ENCODE measurements around the gene FAM120B.
"Not testable (repeated sequence)": the region's sequence is repeated elsewhere in the genome, so short reads cannot be mapped to it uniquely, and the experiment has no call there.

FAM120B gene

DNA sequence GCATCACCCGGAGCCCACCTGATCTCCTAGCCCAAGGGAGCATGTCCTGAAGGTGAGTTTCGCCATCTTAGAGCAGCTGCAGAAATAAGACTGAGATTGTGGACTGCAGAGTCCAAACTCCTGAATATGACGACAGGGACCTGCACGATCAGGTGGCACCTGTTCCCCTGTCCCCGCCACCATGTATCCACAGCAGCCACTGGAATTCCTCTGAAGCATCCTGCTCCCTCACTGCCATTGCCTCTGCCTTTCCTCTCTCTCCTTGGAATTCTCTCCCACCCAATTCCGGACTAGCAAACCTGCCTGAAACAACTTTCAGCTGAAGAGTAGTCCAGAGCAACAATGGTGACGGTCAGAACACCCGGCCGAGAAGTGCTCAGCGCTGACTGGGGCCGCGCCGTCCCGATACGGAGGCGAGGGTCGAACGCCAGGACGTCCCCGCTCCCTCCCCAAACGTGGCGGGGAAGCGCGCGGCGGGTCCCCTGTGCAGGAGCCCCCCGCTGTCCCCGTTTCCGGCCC, 694 bp upstream of the FAM120B start:
- DNase-seq: no peak

- no peak for DNase-seq
Measured at GRCh38 chr6:170307080-170307545, 555 bp downstream of the FAM120B start.

GRCh38 chr6:170308761-170309160, 2.2 kb downstream of the FAM120B start:
- no peak for DNase-seq

- no peak for DNase-seq
Measured at GRCh38 chr6:170311696-170312095, 5.1 kb downstream of the FAM120B start.

- no peak for DNase-seq
Measured at GRCh38 chr6:170312876-170313275, 6.3 kb downstream of the FAM120B start.

- no peak for DNase-seq
Measured at GRCh38 chr6:170313716-170314295, 7.2 kb downstream of the FAM120B start.

DNA sequence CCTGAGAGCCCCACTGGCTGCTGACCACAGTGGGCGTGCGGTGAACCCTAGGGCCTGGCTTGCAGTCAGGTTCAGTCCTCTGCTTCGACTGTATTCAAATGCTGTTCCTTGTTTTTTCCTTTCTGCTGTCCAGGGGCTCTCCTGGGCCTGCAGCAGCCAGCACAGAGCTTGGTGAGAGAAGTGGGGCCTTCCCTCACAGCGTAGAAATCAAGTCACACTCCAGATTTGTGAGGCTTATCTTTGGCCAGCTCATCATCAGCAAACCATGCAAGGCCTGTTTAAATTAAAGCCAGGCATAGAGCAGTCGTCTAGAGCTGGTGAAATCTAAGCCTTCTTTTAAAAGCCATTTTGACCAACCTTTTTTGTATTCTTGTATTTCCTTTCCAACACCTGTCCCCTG, 8.4 kb downstream of the FAM120B start:
- no peak for DNase-seq

GRCh38 chr6:170316071-170316470, 9.5 kb downstream of the FAM120B start:
- no peak for DNase-seq

DNA sequence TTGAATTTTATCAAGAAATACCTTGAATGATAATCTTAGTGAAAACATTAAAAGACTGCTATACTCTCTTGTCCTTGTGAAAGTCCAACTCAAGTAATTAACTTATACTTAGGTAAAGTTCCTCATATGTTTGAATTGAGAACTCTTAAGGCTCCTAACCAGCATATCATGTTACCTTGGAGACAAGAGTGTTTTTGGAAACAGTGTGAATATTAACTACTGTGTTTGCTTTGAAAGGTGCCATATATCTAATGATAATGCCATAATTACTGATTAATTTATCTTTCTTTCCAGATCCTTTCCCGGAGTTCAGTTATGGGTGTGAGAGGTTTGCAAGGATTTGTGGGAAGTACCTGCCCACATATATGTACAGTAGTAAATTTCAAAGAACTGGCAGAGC, 10.5 kb downstream of the FAM120B start:
- no peak for DNase-seq

GRCh38 chr6:170317718-170318117, 11.2 kb downstream of the FAM120B start:
- no peak for DNase-seq

- no peak for DNase-seq
Measured at GRCh38 chr6:170329321-170329720, 22.8 kb downstream of the FAM120B start.

DNA sequence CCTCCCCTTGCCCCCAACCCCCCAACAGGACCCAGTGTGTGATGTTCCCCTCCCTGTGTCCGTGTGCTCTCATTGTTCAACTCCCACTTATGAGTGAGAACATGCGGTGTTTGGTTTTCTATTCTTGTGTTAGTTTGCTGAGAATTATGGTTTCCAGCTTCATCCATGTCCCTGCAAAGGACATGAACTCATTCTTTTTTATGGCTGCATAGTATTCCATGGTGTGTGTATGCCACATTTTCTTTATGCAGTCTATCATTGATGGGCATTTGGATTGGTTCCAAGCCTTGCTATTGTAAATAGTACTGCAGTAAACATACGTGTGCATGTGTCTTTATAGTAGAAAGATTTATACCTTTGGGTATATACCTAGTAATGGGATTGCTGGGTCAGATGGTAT, 28.6 kb downstream of the FAM120B start:
- not testable (repeated sequence) for DNase-seq

DNA sequence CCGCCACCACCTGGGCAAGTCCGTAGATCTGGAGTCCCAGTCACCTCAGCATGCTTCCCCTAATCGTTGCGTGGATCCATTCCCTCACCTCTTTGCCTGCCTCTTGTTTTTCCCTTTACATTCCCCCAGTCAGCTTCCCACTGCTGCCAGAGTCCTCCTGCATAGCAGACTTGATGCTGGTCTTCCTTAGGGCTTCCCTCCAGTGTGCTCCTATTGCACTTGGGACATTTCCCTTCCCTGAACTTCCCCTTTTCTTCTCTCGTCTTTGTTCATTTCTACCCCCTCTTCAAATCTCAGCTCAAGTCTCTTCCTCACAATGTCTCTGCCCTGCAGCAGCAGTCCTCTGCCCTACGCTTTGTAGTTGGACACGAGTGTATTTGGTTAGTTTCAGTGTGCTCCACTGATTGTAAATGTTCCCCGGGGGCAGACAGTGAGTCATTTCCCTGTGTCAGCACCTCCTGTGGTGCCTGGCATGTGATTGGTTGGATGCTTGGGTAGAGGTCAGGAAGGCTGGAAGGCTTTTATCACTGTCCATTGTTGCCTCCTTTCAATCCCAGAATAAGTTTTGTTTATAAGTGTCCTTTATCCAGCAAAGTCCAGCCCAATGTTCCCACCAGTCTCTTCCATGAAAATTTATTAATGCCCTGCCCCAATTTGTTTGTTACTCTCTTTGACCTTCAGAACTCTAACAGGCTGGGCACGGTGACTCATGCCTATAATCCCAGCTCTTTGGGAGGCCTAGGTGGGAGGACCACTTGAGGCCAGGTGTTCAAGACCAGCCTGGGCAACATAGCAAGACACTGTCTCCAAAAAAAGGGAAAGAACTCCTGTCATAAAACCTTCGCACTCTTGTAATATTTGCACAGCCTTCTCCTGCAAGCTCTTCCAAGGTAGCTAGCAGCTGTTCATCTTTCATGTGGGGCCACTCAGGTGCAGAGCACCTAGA, 38.3 kb downstream of the FAM120B start:
- no peak for DNase-seq

- DNase-seq: no peak
Measured at GRCh38 chr6:170345662-170346061, 39.1 kb downstream of the FAM120B start.

- no peak for DNase-seq
Measured at GRCh38 chr6:170346649-170347048, 40.1 kb downstream of the FAM120B start.

GRCh38 chr6:170347091-170347490, 40.5 kb downstream of the FAM120B start:
- no peak for DNase-seq

- DNase-seq: no peak
Measured at GRCh38 chr6:170347975-170348374, 41.4 kb downstream of the FAM120B start.

DNA sequence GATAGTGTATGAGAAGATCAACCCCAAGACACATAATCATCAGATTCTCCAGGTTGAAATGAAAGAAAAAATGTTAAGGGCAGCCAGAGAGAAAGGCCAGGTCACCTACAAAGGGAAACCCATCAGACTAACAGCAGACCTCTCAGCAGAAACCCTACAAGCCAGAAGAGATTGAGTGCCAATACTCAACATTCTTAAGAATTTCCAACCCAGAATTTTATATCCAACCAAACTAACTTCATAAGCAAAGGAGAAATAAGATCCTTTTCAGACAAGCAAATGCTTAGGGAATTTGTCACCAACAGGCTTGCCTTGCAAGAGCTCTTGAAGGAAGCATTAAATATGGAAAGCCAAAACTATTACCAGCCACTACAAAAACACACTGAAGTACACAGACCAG, 44.9 kb downstream of the FAM120B start:
- not testable (repeated sequence) for DNase-seq

GRCh38 chr6:170355190-170355589, 48.6 kb downstream of the FAM120B start:
- DNase-seq: not testable (repeated sequence)

DNA sequence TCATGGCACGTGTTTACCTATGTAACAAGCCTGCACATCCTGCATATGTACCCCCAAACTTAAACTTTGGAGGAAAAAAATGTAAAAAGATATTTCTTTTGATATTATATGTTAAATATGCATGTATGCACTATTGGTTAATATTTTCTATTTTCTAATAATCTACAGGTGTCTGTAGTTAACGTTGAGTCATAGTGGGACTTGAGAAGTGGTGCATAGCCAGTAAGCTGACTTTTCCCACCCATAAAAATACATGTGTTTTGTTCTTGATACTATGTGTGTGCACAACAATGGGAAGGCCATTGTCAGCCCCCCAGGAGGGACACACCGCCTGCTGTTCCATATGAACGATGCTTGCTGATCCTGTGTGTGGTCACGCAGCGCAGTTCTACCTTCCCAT, 49.1 kb downstream of the FAM120B start:
- DNase-seq: no peak

GRCh38 chr6:170357812-170358211, 51.3 kb downstream of the FAM120B start:
- DNase-seq: no peak

GRCh38 chr6:170358496-170358895, 51.9 kb downstream of the FAM120B start:
- DNase-seq: no peak

DNA sequence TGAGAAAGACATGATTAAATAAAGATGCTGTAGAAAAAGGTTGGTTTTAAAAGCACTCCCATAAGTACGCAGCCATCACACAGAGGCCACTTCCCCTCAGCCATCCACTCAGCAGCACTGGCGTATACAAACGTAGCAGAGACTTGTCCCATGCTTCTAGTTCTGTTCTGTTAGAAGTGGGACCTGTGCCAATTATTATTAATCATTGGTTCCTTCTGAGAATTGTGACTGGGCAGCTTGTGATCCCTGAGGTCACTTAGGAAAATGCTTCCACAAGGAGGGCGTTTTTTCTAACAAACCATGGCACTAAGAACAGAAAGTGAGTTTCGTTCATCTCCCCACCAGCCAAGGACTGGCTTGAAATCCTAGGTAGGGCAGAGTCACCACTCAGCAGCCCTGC, 53.9 kb downstream of the FAM120B start:
- DNase-seq: no peak

- DNase-seq: no peak
Measured at GRCh38 chr6:170361335-170361734, 54.8 kb downstream of the FAM120B start.

Measured in CD4-positive, alpha-beta T cell treated with Interleukin-17A for 4 hours (primary cell).